Activated T-cell treated with anti-CD3 and anti-CD28 coated beads, Interleukin-2, amount 50 U/mL, for 72 hours (primary cell): ENCODE results near the gene ZMIZ1. TPM values are rescaled to one million over a fixed set of nuclear protein-coding genes. Genes with fewer than 3 reads are reported as not detected.
A peak's percentile ranks its signal among the peaks of the same experiment; 100 is the strongest.

Experiments
- ATAC-seq, 2 donors: fragments of 150-1000 bp; cut with Tn5 transposase; replicated peaks in 1 of 2; 2 replicates each; pipeline ENCODE4 v1.10.0; 2021; ENCODE audit warnings: moderate library complexity in 2 of 2, mild to moderate bottlenecking in 1 of 2
- DNase-seq, 2 donors: peaks; one replicate each; pipeline ENCODE4 v3.0.0; 2021 to 2022; ENCODE audit warnings: mixed read lengths in 1 of 2
- H3K27ac Mint-ChIP-seq: one replicate; pipeline ENCODE4 v1.8.0; 2022; ENCODE audit warnings: mild to moderate bottlenecking, moderate library complexity, mixed read lengths
- H3K27me3 Mint-ChIP-seq: one replicate; pipeline ENCODE4 v1.8.0; 2022; ENCODE audit warnings: low read depth, mixed read lengths
- H3K36me3 Mint-ChIP-seq, 2 donors: one replicate each; pipeline ENCODE4 v1.8.0; 2022; ENCODE audit warnings: mixed read lengths in 2 of 2, mild to moderate bottlenecking in 1 of 2; ENCODE audit not compliant: insufficient read depth in 2 of 2
- H3K4me1 Mint-ChIP-seq: one replicate; pipeline ENCODE4 v1.8.0; 2022; ENCODE audit warnings: low read depth, mixed read lengths
- H3K4me3 Mint-ChIP-seq, 2 donors: one replicate each; pipeline ENCODE4 v1.8.0; 2022; ENCODE audit warnings: mild to moderate bottlenecking in 2 of 2, mixed read lengths in 2 of 2, moderate library complexity in 2 of 2
- H3K9me3 Mint-ChIP-seq, 2 donors: one replicate each; pipeline ENCODE4 v1.8.0; 2022; ENCODE audit warnings: mixed read lengths in 2 of 2
- total RNA-seq, 2 donors: library from RNA; stranded (reverse); gene quantifications; one replicate each; pipeline ENCODE4 v1.2.3, GENCODE V29; 2022

The ZMIZ1 gene
- total RNA-seq, 2 donors from 2014 or later = 30.6 to 37.8 TPM

GRCh38 chr10:79170226-79170752 is 101.5 kb downstream of the ZMIZ1 start:
- Mint-ChIP-seq H3K4me1 (no peaks in the 10 kb centered on the region), H3K27ac (no peak overlapping the region), H3K9me3 (no peaks in the 10 kb centered on the region), H3K27me3 (no peaks in the 10 kb centered on the region), H3K36me3 (no peaks in the 10 kb centered on the region), H3K4me3 (no peak overlapping the region)
- DNase-seq (no peak), ATAC-seq (no peak)

GRCh38 chr10:79170993-79171392 is 102.2 kb downstream of the ZMIZ1 start:
- Mint-ChIP-seq H3K4me1 (no peaks in the 10 kb centered on the region), H3K9me3 (no peaks in the 10 kb centered on the region), H3K27ac (no peak overlapping the region), H3K27me3 (no peaks in the 10 kb centered on the region), H3K4me3 (no peak overlapping the region), H3K36me3 (no peaks in the 10 kb centered on the region)
- DNase-seq = no peak
- no peak for ATAC-seq

GRCh38 chr10:79171504-79171903 is 102.7 kb downstream of the ZMIZ1 start:
- H3K9me3 Mint-ChIP-seq = no peaks in the 10 kb centered on the region
- no peak for DNase-seq
- H3K4me1 Mint-ChIP-seq = no peaks in the 10 kb centered on the region
- no peak overlapping the region for H3K4me3 Mint-ChIP-seq
- ATAC-seq = no peak
- H3K27ac Mint-ChIP-seq = no peak overlapping the region
- no peaks in the 10 kb centered on the region for H3K27me3 Mint-ChIP-seq
- H3K36me3 Mint-ChIP-seq = no peaks in the 10 kb centered on the region

- DNase-seq = no peak
- Mint-ChIP-seq H3K36me3 (no peaks in the 10 kb centered on the region), H3K27ac (no peak overlapping the region), H3K4me1 (no peaks in the 10 kb centered on the region), H3K27me3 (no peaks in the 10 kb centered on the region), H3K9me3 (no peaks in the 10 kb centered on the region), H3K4me3 (no peak overlapping the region)
- ATAC-seq = no peak
These were observed 104.1 kb downstream of the ZMIZ1 start for GRCh38 chr10:79172881-79173280.

- ATAC-seq = no peak
- H3K9me3 Mint-ChIP-seq = no peaks in the 10 kb centered on the region
- no peaks in the 10 kb centered on the region for H3K27me3 Mint-ChIP-seq
- H3K4me3 Mint-ChIP-seq = no peak overlapping the region
- H3K27ac Mint-ChIP-seq = peak overlapping the region; percentile 52
- no peak for DNase-seq
- no peaks in the 10 kb centered on the region for H3K4me1 Mint-ChIP-seq
- H3K36me3 Mint-ChIP-seq = no peaks in the 10 kb centered on the region
These were observed 105.0 kb downstream of the ZMIZ1 start for GRCh38 chr10:79173582-79174262.

GRCh38 chr10:79176052-79176501 is 107.3 kb downstream of the ZMIZ1 start:
- DNase-seq = no peak
- H3K4me3 Mint-ChIP-seq = no peak overlapping the region
- no peaks in the 10 kb centered on the region for H3K9me3 Mint-ChIP-seq
- H3K27ac Mint-ChIP-seq = no peak overlapping the region
- no peaks in the 10 kb centered on the region for H3K4me1 Mint-ChIP-seq
- no peak for ATAC-seq
- H3K27me3 Mint-ChIP-seq = no peaks in the 10 kb centered on the region
- no peaks in the 10 kb centered on the region for H3K36me3 Mint-ChIP-seq

GRCh38 chr10:79176949-79177602 is 108.3 kb downstream of the ZMIZ1 start:
- Mint-ChIP-seq H3K36me3 (no peaks in the 10 kb centered on the region), H3K4me3 (no peak overlapping the region), H3K9me3 (no peaks in the 10 kb centered on the region), H3K4me1 (no peaks in the 10 kb centered on the region), H3K27me3 (no peaks in the 10 kb centered on the region), H3K27ac (no peak overlapping the region)
- ATAC-seq = no peak
- DNase-seq = no peak

- H3K4me3 Mint-ChIP-seq = no peak overlapping the region
- H3K27me3 Mint-ChIP-seq = no peaks in the 10 kb centered on the region
- H3K4me1 Mint-ChIP-seq = no peaks in the 10 kb centered on the region
- H3K9me3 Mint-ChIP-seq = no peaks in the 10 kb centered on the region
- no peak for ATAC-seq
- no peaks in the 10 kb centered on the region for H3K36me3 Mint-ChIP-seq
- DNase-seq = no peak
- H3K27ac Mint-ChIP-seq = no peak overlapping the region
These were observed 109.4 kb downstream of the ZMIZ1 start for GRCh38 chr10:79178070-79178576.

GRCh38 chr10:79178614-79179163 is 109.9 kb downstream of the ZMIZ1 start:
- no peak for ATAC-seq
- no peaks in the 10 kb centered on the region for H3K36me3 Mint-ChIP-seq

GRCh38 chr10:79179164-79179956 is 110.6 kb downstream of the ZMIZ1 start:
- Mint-ChIP-seq H3K36me3 (no peaks in the 10 kb centered on the region), H3K27me3 (no peaks in the 10 kb centered on the region), H3K9me3 (no peaks in the 10 kb centered on the region), H3K4me1 (no peaks in the 10 kb centered on the region), H3K4me3 (no peak overlapping the region), H3K27ac (no peak overlapping the region)
- no peak for ATAC-seq
- no peak for DNase-seq

More at GRCh38 chr10:79178614-79179163, 109.9 kb downstream of the ZMIZ1 start:
- DNase-seq = no peak
- H3K9me3 Mint-ChIP-seq = no peaks in the 10 kb centered on the region
- no peaks in the 10 kb centered on the region for H3K27me3 Mint-ChIP-seq
- H3K4me3 Mint-ChIP-seq = no peak overlapping the region
- no peaks in the 10 kb centered on the region for H3K4me1 Mint-ChIP-seq
- no peak overlapping the region for H3K27ac Mint-ChIP-seq

GRCh38 chr10:79179957-79180309 is 111.2 kb downstream of the ZMIZ1 start:
- ATAC-seq = no peak
- no peak overlapping the region for H3K4me3 Mint-ChIP-seq

GRCh38 chr10:79180414-79181221 is 111.9 kb downstream of the ZMIZ1 start:
- Mint-ChIP-seq H3K4me1 (no peaks in the 10 kb centered on the region), H3K4me3 (no peak overlapping the region), H3K36me3 (no peaks in the 10 kb centered on the region), H3K27me3 (no peaks in the 10 kb centered on the region), H3K9me3 (no peaks in the 10 kb centered on the region), H3K27ac (no peak overlapping the region)
- no peak for DNase-seq
- ATAC-seq = no peak

More at GRCh38 chr10:79179957-79180309, 111.2 kb downstream of the ZMIZ1 start:
- DNase-seq = no peak
- no peaks in the 10 kb centered on the region for H3K4me1 Mint-ChIP-seq
- H3K36me3 Mint-ChIP-seq = no peaks in the 10 kb centered on the region
- no peaks in the 10 kb centered on the region for H3K27me3 Mint-ChIP-seq
- no peak overlapping the region for H3K27ac Mint-ChIP-seq
- H3K9me3 Mint-ChIP-seq = no peaks in the 10 kb centered on the region
